ENCODE data around the gene ZNF518B.

Gene ZNF518B, protein sequence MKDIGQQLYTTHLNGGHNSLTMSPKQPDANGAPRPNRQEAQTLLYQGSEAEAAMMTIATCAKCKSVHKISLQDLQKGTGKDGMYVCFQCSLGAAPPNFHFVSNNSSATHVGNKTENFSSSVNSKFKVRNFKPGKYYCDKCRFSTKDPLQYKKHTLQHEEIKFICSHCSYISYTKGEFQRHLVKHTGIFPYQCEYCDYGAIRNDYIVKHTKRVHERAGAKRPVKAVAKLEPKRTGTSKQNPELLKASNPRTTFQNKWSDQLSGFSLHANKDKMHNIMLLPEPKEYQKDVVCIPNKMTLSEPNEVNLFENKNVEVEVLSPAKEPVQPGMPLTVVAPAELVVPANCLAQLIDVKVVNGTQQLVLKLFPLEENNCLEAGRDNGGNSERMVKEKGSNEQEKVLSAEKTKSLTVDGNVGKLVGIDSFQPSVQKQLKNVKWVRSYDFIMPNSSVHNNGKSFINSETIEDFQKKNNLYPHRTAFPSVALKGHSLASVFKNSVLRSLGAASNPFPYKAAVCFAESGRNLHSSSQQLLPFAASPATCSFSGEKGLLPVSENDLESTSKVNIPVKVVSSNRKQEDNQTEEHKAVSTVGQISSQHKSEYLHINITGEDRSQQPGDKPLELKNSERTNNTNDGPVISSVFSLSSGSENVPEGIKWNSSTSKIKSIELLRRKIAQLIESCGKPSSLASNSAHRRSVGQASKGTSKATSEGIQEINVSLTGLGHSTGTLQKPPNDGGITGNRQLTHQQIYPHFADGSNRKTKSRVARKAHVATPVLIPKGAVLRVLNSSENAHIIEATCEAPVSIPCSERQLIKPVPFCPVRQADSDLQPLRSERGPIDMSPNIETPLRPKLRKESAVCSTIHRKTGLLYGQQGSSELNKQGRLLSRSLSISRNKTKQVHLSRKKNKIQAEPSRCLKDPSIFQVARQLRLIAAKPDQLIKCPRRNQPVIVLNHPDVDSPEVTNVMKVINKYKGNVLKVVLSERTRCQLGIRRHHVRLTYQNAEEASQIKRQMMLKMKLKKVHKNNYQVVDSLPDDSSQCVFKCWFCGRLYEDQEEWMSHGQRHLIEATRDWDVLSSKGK

DNA sequence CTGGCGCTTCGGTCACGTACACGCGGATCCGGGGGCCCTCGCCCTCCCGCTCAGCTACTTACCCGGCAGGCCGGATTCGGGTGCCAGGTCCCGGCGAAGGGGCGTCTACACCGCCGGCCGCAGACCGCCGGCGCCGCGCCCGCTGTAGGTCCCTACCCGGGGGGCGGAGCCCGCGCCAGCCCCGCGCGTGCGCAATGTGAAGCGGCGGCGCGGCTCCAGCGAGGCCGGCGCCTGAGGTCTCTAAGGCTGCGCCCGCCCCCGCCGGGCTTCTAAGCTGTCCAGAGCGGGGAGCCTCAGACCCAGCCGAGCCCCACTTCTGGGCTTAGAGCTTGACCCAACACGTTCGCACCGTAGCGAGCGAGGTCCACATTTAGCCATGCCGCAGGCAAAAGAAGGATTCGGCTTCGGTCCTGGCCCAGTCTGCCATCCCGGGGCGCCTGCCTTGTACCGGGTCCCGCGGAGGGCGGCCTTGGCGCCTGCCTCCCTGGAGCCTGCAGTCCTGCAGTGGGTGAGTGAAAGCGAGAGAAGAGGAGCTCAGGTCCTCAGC lies at the start of gene ZNF518B:
TSS of gene ZNF518B (minus strand) at position 172 of the 547 bp plus-strand sequence. CDS start 11,098 bp downstream, outside the sequence.
- in situ Hi-C loops (cut with HindIII; ENCODE audit: low sequenced_read_pairs) = no loop called here

DNA sequence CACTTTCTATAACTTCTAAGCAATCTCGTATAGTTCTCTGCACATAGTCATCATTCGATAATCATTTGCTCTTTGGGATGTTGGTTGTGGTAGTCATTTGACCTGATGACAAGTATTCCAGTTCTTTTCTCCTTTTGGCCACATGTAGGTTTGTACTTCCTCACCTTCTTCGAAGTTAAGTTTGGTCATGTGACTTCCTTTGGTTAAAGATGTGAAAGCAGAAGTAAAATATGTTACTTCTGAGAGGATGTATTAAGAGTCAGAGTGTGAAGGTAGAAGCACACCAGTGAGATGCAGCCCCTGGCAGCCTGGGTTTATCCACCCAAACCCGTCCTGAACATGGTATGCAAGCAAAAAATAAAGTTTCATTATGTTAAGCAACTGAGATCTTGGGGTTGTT lies 48.9 kb upstream of the ZNF518B start:
- in situ Hi-C loops (cut with HindIII; ENCODE audit: low sequenced_read_pairs) = no loop called here

DNA sequence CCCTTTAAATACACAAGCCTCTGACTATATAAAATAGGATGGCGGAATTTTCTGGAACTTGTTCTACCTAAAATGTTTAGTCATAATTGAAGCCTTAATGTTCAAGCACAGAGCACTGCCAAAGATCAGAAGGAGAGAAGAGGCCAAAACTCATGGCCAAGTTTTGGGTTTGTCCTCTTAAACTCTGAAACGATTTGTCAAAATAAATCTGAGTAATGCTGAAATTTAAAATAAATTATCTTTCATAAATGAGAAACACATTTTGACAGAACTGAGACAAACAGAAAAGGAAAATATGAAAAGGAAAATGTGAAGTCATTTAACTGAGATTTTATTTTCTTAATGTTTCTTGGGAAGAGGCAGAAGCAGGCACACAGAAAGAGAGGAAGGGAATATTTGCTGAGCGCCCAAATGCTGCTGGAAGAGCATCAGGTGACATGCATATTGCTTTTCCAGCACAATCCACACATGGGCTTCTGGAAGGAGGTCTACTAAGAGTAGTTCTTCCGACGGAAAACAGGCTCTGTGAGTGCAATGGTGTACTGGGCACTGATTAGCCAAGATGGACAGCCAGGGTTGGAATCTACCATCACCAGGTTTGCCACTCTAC lies 47.4 kb upstream of the ZNF518B start:
- in situ Hi-C loops (cut with HindIII; ENCODE audit: low sequenced_read_pairs) = no loop called here

DNA sequence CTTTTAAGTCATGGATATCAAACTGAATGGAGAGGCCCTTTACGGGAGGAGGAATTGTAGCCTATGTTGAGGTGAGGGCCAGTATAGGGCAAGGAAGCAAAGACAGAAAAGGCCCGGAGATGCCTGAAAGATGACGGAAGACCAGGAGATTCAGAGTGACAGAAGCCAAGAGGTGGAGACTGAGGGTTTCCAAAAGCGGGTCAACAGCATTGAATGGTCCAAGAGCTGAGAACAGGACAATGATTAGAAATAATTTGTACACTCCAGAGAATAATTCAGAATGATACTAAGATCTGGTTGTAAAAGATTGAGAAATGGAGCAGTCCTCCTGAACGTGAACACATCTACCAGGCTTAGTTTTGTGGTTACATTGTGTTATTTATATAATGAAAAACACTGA lies 45.5 kb upstream of the ZNF518B start:
- in situ Hi-C loops (cut with HindIII; ENCODE audit: low sequenced_read_pairs) = no loop called here

DNA sequence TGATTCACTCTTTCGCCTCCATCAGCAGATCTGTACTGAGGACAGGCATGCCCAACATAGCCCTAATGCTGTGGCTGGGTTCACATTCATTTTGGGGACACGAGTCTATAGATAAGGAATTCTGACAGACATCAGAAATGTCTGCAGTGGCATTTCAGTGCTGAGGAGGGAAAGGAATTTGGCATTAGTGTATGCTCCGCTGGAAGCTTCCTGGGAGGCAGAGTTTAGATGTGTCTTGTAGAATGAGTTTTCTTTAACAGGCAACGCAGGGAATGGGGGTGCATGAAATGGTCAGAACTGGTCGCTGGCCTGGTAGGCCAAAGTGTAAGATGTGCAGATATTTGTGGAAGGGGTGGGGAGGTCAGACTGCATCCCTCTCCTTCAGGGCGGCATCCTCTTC lies 43.5 kb upstream of the ZNF518B start:
- in situ Hi-C loops (cut with HindIII; ENCODE audit: low sequenced_read_pairs) = no loop called here

DNA sequence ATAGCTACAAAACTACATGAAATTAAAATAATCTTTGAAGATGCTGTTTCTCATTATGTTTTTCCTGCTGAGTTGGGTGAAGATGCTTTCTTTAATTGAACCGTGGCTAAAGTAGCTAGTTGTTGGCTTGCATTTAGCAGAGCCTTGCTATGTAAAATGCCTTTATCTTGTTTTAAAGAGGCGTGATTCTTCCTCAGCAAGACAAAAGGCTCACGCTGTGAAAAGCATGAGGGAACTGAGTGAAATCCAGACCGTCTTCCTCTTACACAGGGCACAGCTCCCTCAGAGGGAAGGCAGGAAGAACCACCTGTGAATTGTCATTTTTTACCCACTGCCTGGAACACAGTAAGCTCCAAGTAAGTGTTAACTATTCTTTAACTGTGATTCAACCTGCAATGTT lies 39.0 kb upstream of the ZNF518B start:
- in situ Hi-C loops (cut with HindIII; ENCODE audit: low sequenced_read_pairs) = no loop called here

DNA sequence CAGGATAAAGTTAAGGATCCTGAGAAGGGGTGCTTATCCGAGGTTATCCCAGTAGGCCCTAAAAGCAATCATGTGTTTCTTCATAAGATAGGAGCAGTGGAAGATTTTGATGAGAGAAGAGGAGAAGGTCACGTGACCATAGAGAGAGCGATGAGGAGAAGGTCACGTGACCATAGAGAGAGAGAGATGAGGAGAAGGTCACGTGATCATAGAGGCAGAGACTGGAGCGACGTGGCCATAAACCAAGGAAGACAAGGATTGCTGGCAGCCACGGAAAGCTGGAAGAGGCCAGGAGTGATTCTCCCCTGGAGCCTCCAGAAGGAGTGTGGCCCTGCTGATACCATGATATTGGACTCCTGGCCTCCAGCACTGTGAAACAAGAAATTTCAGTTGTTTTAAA lies 38.4 kb upstream of the ZNF518B start:
- in situ Hi-C loops (cut with HindIII; ENCODE audit: low sequenced_read_pairs) = no loop called here

DNA sequence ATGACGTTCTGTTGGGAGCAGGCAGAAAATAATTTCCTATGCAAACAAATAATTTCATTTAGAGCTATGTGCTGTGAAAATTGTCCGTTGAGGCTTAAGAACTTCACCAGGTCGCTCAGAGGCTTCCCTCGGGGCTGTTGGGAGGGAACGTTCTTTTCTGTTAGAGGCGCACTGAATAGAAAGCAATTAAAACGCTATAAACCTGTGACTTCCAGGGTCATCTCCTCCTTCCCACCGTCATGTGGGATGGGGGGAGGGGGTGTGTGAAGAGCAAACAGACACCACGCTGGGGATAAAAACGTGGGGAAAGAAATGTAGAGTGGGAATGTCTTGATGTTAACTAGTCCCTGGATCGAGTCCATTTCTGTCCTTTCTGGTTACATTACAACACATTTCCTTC lies 35.2 kb upstream of the ZNF518B start:
- in situ Hi-C loops (cut with HindIII; ENCODE audit: low sequenced_read_pairs) = no loop called here

DNA sequence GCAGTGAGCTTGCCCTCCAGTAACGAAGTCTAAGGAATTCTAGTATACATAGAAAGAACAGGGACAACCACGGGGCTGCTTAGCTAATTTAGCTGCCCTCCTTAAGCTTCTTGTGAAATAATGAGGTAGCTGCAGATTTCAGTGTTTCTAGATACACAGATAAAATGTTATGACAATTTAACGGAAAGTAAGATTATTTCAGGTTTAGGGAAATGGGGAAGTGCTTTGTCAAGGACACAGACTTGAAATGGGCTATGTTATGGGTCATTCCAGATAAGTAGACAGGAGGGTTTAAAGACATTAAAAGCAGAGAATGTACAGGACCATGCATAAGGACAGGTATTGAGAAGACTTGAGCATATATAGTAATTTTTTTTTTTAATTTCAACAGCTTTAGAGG lies 34.2 kb upstream of the ZNF518B start:
- in situ Hi-C loops (cut with HindIII; ENCODE audit: low sequenced_read_pairs) = no loop called here

DNA sequence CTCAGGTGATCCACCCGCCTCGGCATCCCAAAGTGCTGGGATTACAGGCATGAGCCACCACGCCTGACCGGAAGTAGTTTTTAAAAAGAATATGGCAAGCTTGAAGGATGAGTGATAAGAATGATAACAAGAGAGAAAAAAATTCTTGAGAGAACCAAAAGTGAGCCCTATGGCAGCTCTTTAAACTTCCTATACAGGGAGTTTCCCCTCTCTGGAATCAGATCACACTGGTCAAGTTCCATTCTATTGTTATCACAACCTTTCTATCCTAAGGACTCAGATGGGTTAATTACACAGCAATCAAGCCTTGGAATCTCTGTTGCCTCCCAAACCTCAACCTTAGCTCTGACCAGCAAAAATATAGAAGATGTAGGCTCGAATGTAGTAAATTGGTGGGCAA lies 33.8 kb upstream of the ZNF518B start:
- in situ Hi-C loops (cut with HindIII; ENCODE audit: low sequenced_read_pairs) = no loop called here

DNA sequence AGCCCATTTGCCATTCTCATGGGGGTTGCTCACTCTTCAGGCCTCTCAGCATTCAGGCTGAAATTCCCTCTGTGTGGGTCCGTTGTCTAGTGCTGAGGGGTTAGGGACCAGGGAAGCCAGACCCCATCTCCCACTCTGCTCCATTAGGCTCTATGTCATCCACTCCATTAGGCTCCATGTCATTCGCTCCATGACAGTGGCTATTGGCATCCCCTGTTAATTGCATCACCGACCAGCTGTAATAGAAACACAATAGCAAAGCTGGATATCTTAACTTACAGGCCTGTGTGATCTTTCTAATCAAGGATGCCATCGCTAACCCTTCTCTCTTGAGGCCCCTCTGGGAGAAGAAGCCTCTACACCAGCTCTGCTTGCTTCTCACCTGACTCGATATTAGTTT lies 25.7 kb upstream of the ZNF518B start:
- in situ Hi-C loops (cut with HindIII; ENCODE audit: low sequenced_read_pairs) = no loop called here

DNA sequence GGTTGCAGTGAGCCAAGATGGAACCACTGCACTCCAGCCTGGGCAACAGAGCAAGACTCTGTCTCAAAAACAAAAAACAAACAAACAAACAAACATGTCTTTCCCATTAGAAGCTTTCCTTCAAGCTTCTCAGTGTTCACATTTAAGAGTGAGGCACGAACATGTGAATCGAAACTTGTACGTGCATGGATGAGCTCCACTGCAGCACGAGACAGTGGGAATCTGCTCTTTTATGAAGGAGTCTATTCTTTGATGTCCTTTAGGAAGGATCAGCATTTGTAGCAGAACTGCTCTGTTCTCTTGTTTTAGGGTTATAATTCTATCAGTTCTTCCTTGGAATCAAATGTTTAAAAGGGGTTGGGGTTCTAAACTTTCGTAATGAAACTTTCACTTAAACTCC lies 23.4 kb upstream of the ZNF518B start:
- in situ Hi-C loops (cut with HindIII; ENCODE audit: low sequenced_read_pairs) = no loop called here

DNA sequence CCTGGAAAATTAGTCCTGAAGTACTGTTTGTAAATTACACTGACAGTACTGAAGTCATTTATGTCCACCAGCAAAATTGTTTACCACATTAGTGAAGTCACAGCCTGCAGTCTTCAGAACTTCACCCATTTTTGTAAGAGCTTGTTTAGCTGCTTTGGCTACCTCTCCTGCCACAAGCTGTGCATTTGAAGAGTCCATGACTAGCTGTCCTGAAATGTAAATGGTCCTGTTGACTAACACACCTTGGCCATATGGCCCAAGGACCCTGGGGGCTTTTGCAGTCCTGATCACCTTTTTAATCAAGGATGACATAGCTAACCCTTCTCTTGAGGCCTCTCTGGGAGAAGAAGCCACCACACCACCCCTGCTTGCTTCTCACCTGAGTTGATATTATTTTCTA lies 21.4 kb upstream of the ZNF518B start:
- in situ Hi-C loops (cut with HindIII; ENCODE audit: low sequenced_read_pairs) = no loop called here

DNA sequence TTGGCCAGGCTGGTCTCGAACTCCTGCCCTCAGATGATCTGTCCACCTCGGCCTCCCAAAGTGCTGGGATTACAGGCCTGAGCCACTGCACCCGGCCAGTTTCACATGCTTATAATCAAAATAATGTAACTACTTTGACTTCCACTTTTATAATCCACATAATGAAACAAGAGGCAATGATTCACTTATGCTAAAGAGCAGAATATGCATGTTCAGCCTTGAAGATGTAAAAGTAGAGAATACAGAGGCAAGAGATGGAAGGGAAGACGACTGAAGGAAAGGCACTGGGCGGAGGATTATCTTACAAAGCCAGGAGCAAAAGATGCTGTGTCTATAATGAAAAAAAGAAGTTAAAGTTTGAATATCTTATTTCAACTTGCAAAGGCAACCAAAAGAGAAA lies 13.3 kb upstream of the ZNF518B start:
- in situ Hi-C loops (cut with HindIII; ENCODE audit: low sequenced_read_pairs) = no loop called here

DNA sequence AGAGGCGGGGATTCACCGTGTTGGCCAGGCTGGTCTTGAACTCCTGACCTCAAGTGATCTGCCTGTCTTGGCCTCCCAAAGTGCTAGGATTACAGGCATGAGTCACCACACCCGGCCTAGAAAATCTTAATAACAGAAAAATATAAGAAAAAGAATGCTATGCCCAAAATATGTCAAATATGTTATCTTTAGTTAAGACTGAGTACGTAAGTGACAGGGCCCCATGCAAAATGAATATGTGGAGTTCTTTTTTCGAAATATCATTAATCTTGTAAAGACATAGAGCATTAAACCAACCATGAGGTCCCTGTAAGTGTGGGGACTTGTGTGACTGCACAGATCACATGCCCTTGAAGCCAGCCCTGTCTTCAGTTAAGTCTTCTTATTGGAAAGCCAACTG lies 8.9 kb upstream of the ZNF518B start:
- in situ Hi-C loops (cut with HindIII; ENCODE audit: low sequenced_read_pairs) = no loop called here

DNA sequence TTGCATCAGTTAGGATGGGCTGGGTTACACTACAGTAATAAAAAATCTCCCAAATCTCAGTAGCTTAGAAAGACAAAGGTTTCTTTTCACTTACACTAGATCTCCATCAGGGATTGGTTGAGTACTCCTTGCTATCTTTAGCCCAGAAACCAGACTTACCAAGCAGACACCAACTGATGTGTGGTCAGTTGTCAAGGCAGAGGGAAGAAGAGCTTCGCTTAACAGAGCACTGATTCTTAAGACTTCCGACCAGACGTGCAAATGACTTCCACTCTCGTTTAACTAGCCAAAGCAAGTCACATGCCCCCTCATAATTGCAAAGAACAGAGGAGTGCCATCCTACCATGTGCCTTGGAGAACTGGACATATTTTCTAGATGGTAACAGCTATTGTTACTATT lies 5.7 kb upstream of the ZNF518B start:
- in situ Hi-C loops (cut with HindIII; ENCODE audit: low sequenced_read_pairs) = no loop called here

DNA sequence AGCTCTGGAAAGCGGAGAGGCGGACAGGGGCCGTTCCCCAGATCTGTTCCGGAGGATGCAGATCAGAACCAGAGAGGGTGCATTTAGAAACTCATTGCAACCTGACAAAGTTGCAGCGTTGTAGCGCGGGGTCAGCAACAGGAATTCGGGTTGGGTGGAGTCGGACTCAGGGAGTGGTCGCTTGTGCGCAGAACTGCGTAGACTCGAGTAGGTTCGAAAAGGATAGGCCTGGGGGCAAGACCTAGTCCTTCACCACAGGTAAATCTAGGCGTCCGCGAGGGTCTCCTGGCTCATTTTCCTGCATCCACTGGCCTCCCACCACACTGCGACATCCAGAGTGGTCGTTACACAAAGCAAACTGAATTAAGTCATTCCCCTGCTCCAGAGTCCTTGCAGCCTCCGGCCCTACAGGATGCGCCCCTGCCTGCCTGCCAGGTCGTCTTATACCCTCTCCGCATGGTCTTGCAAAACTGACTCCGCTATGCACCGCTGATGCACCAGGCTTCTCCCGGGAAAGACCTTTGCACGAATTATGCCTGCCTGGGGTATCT lies 4.7 kb upstream of the ZNF518B start:
- in situ Hi-C loops (cut with HindIII; ENCODE audit: low sequenced_read_pairs) = no loop called here

DNA sequence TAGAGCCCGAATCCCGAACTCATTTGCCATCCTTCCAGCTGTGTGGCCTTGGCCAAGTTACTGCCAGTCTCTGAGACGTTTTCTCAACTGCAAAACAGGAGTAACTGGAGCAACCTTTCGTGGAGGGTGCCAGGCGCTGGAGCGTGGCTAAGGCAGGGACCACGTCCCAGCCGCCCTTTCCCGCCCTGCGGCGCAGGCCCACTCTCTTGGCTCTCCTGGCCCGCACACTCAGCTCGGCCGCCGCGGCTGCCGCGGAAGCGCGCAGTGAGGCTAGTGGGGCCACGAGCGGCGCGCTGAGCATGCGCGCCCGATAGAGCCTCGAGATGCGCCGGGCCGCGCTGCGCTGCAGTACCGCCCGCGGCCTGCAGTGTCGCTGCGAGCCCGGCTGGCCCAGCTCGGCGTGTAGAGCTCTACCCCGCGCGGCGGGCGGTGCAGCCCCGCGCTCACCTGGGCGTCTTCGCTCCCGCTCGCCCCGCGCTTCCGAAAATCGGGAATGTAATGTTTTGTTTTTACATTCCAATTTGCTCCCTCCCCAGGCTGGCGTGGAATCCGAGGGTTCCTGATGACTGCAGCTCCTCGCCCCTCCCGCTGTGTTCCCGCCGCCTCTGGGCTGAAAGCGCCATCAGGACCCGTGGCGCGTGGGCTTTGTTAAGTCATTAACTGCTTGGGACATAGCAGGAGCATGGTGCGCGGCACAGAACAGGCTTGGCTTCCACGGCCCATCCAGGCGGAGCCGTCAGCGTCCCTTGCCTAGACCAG lies 4.0 kb upstream of the ZNF518B start:
- in situ Hi-C loops (cut with HindIII; ENCODE audit: low sequenced_read_pairs) = no loop called here

DNA sequence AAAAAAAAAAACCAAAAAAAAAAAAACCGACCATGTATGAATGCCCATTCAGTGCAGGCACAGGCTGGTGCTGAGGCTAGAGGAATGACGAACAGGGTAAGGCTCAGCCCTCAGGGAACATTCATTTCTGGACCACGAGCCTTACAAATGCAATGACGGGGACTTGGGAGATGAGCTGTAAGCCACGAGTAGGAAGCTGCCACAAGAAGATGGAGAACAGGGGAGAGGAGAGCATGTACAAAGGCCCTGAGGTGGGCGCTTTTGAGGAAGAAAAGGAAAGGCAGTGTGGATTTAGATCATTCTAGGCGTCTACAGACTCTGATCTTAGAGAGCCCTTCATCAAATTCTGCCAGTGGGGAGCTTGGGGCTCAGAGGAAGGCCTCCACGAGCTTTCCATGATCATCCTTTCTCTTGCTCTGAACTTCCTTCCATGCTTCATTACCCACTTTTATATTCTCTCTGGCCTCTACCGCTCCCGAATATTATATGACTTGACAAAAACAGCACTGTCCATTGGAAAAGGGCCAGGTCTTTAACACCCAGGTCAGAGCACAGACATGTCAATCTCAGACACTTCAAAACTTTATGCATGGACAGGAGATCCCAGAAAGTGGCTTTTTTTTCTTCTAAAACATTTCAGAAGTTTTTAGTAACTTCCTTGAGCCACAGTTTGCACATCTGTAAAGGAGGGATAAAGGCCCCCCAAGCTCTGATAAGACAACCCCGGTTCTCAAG lies 3.3 kb upstream of the ZNF518B start:
- in situ Hi-C loops (cut with HindIII; ENCODE audit: low sequenced_read_pairs) = no loop called here
